Neutrophil (primary cell): Measurements from ENCODE around the gene KLHL14.

ENCODE experiments used
- H3K27ac ChIP-seq: fragments of 200-600 bp; sonication (generic); 2 replicates; pipeline ENCODE4 v1.5.1; 2016; ENCODE audit warnings: mild to moderate bottlenecking, moderate library complexity
- H3K27me3 ChIP-seq: fragments of 200-600 bp; sonication (generic); 2 replicates; pipeline ENCODE4 v1.6.0; 2016; ENCODE audit warnings: mild to moderate bottlenecking
- H3K36me3 ChIP-seq: fragments of 200-600 bp; sonication (generic); 2 replicates; pipeline ENCODE4 v1.5.1; 2017
- H3K4me1 ChIP-seq, 2 experiments: fragments of 200-600 bp in 1 of 2; sonication (generic) in 1 of 2; 1 replicate in 1 of 2; 2 replicates in 1 of 2; pipeline versions ENCODE4 v1.5.1 to v1.6.1; 2013 to 2016; ENCODE audit warnings: low read depth in 1 of 2, low read length in 1 of 2, mild to moderate bottlenecking in 1 of 2, moderate library complexity in 1 of 2; ENCODE audit not compliant: control insufficient read depth in 1 of 2, insufficient read depth in 1 of 2
- H3K4me3 ChIP-seq, 2 experiments: fragments of 200-600 bp in 1 of 2; sonication (generic) in 1 of 2; 1 replicate in 1 of 2; 2 replicates in 1 of 2; pipeline ENCODE4 v1.5.1; 2013 to 2016; ENCODE audit warnings: low read depth in 1 of 2, low read length in 1 of 2, mild to moderate bottlenecking in 1 of 2, moderate library complexity in 1 of 2
- H3K9me3 ChIP-seq: fragments of 200-600 bp; sonication (generic); 2 replicates; pipeline ENCODE4 v1.5.1; 2016
- TF ChIP-seq, protein P1 (sequence below): fragments of 200-600 bp; sonication (generic); IDR thresholded peaks from 2 replicates; pipeline ENCODE4 v1.5.1; 2016; ENCODE audit warnings: antibody characterized with exemption

Gene KLHL14

DNA sequence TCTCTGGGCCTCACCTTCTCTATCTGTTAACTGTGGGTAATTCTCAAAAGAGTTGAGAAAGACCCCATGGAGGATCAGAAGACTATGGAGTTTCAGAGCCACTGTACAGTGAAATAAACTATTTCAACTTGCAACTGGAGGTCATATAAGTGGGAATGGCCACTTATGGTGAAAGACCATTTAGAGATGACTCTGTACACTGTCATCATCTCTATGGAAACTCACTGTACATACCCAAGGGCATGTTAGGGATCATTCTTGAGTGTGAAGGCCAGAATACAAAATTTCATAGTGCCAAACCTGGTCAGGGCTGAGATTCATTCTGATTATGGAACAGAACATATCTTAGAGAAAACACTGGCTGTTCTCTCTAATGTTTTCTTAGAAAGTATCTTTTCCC, 149.3 kb downstream of the KLHL14 start:
- Histone ChIP-seq H3K4me3 (no peak overlapping the region), H3K4me1 (no peaks in the 10 kb centered on the region), H3K36me3 (no peaks in the 10 kb centered on the region), H3K27ac (no peak overlapping the region), H3K9me3 (no peaks in the 10 kb centered on the region), H3K27me3 (no peaks in the 10 kb centered on the region)
- TF ChIP-seq, protein P1, sequence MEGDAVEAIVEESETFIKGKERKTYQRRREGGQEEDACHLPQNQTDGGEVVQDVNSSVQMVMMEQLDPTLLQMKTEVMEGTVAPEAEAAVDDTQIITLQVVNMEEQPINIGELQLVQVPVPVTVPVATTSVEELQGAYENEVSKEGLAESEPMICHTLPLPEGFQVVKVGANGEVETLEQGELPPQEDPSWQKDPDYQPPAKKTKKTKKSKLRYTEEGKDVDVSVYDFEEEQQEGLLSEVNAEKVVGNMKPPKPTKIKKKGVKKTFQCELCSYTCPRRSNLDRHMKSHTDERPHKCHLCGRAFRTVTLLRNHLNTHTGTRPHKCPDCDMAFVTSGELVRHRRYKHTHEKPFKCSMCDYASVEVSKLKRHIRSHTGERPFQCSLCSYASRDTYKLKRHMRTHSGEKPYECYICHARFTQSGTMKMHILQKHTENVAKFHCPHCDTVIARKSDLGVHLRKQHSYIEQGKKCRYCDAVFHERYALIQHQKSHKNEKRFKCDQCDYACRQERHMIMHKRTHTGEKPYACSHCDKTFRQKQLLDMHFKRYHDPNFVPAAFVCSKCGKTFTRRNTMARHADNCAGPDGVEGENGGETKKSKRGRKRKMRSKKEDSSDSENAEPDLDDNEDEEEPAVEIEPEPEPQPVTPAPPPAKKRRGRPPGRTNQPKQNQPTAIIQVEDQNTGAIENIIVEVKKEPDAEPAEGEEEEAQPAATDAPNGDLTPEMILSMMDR, result no peak
